ENCODE results near the gene CBX2. TPM values are rescaled to one million over a fixed set of nuclear protein-coding genes. Genes with fewer than 3 reads are reported as not detected.

CBX2 gene
- total RNA-seq, 2 donors from 2014 or later: 2.4 to 5.6 TPM

DNA sequence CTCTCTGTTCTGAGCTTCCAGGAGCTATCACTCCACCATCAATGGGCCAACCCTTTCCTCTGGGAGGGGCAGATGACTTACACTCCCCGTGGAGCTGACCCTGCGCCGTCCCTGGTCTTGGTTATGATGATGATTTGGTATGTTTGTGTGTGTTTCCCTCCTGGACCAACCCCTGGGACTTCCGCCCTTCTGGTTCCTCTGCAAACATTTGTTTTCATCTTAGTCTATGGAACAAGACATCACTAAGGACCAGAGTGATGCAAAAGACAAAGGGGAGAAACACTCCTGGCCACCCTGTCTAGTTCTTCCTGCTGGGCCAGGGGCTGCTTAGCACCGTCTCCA, 47.6 kb downstream of the CBX2 start:
- no peak for DNase-seq
- Mint-ChIP-seq H3K27ac (no peak overlapping the region), H3K27me3 (ENCODE audit: low read depth) (no peaks in the 10 kb centered on the region), H3K9me3 (no peaks in the 10 kb centered on the region), H3K4me3 (no peak overlapping the region), H3K4me1 (ENCODE audit: low read depth) (peaks cover 16% of the 10 kb centered on the region), H3K36me3 (ENCODE audit: insufficient read depth in 2 of 2) (no peaks in the 10 kb centered on the region)
- no peak for ATAC-seq (replicated peaks in 1 of 2)

- H3K9me3 Mint-ChIP-seq: no peaks in the 10 kb centered on the region
- H3K27me3 Mint-ChIP-seq (ENCODE audit: low read depth): no peaks in the 10 kb centered on the region
- H3K4me1 Mint-ChIP-seq (ENCODE audit: low read depth): peaks cover 16% of the 10 kb centered on the region
- no peak for ATAC-seq (replicated peaks in 1 of 2)
- H3K4me3 Mint-ChIP-seq: no peak overlapping the region
- H3K36me3 Mint-ChIP-seq (ENCODE audit: insufficient read depth in 2 of 2): no peaks in the 10 kb centered on the region
- no peak overlapping the region for H3K27ac Mint-ChIP-seq
- no peak for DNase-seq
These were observed 48.3 kb downstream of the CBX2 start for GRCh38 chr17:79826204-79826680.

GRCh38 chr17:79826841-79827578, 49.1 kb downstream of the CBX2 start:
- Mint-ChIP-seq H3K9me3 (no peaks in the 10 kb centered on the region), H3K36me3 (ENCODE audit: insufficient read depth in 2 of 2) (no peaks in the 10 kb centered on the region), H3K27ac (no peak overlapping the region), H3K4me1 (ENCODE audit: low read depth) (peaks cover 16% of the 10 kb centered on the region), H3K27me3 (ENCODE audit: low read depth) (no peaks in the 10 kb centered on the region), H3K4me3 (no peak overlapping the region)
- ATAC-seq (replicated peaks in 1 of 2): no peak
- no peak for DNase-seq

- H3K36me3 Mint-ChIP-seq (ENCODE audit: insufficient read depth in 2 of 2): peaks cover 0 to 4% of the 10 kb centered on the region in 2 donors
These were observed 51.1 kb downstream of the CBX2 start for GRCh38 chr17:79829004-79829403.

DNA sequence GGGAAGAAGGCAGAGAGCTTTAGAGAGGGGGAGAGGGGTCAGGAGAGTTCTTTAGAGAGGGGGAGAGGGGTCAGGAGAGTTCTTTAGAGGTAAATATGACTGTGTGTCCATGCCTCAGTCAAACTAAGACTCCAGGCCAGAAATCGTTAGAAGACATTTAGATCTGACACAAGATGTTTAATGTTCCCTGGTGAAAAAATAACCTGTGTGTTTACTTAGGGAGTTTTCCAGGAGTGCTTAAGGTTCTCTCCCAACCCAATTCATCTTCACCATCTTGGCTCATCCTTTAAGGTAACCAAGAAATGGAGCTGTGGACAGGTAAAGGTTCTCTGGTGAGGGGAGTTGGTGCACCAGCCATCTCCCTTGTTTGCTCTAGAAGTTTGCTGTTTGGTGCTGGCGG, 51.5 kb downstream of the CBX2 start:
- Mint-ChIP-seq H3K4me1 (ENCODE audit: low read depth) (peaks cover 21% of the 10 kb centered on the region), H3K9me3 (no peaks in the 10 kb centered on the region), H3K4me3 (no peak overlapping the region), H3K36me3 (ENCODE audit: insufficient read depth in 2 of 2) (peaks cover 1 to 5% of the 10 kb centered on the region in 2 donors), H3K27ac (no peak overlapping the region), H3K27me3 (ENCODE audit: low read depth) (no peaks in the 10 kb centered on the region)
- ATAC-seq (replicated peaks in 1 of 2): no peak
- no peak for DNase-seq

More at GRCh38 chr17:79829004-79829403, 51.1 kb downstream of the CBX2 start:
- H3K27me3 Mint-ChIP-seq (ENCODE audit: low read depth): no peaks in the 10 kb centered on the region
- peaks cover 21% of the 10 kb centered on the region for H3K4me1 Mint-ChIP-seq (ENCODE audit: low read depth)
- DNase-seq (no peak), ATAC-seq (replicated peaks in 1 of 2) (no peak)
- H3K27ac Mint-ChIP-seq: no peak overlapping the region
- H3K9me3 Mint-ChIP-seq: no peaks in the 10 kb centered on the region
- H3K4me3 Mint-ChIP-seq: no peak overlapping the region

- H3K27me3 Mint-ChIP-seq (ENCODE audit: low read depth): no peaks in the 10 kb centered on the region
- no peak overlapping the region for H3K4me3 Mint-ChIP-seq
- peaks cover 5 to 11% of the 10 kb centered on the region in 2 donors for H3K36me3 Mint-ChIP-seq (ENCODE audit: insufficient read depth in 2 of 2)
- ATAC-seq (replicated peaks in 1 of 2) (peak in 1 of 2 donors; percentile 6), DNase-seq (no peak)
- H3K4me1 Mint-ChIP-seq (ENCODE audit: low read depth): peaks cover 21% of the 10 kb centered on the region
- H3K9me3 Mint-ChIP-seq: no peaks in the 10 kb centered on the region
- H3K27ac Mint-ChIP-seq: no peak overlapping the region
These were observed 52.4 kb downstream of the CBX2 start for GRCh38 chr17:79830303-79830702.

- Mint-ChIP-seq H3K27me3 (ENCODE audit: low read depth) (no peaks in the 10 kb centered on the region), H3K4me3 (no peak overlapping the region), H3K4me1 (ENCODE audit: low read depth) (peaks cover 21% of the 10 kb centered on the region), H3K36me3 (ENCODE audit: insufficient read depth in 2 of 2) (peaks cover 5 to 11% of the 10 kb centered on the region in 2 donors), H3K27ac (no peak overlapping the region), H3K9me3 (no peaks in the 10 kb centered on the region)
- ATAC-seq (replicated peaks in 1 of 2) (peak in 1 of 2 donors; percentile 1), DNase-seq (no peak)
These were observed 52.9 kb downstream of the CBX2 start for GRCh38 chr17:79830763-79831264.

GRCh38 chr17:79831265-79832217, 53.6 kb downstream of the CBX2 start:
- Mint-ChIP-seq H3K9me3 (no peaks in the 10 kb centered on the region), H3K27ac (no peak overlapping the region), H3K36me3 (ENCODE audit: insufficient read depth in 2 of 2) (peaks cover 5 to 11% of the 10 kb centered on the region in 2 donors), H3K27me3 (ENCODE audit: low read depth) (no peaks in the 10 kb centered on the region), H3K4me1 (ENCODE audit: low read depth) (peaks cover 15% of the 10 kb centered on the region), H3K4me3 (no peak overlapping the region)
- DNase-seq (no peak), ATAC-seq (replicated peaks in 1 of 2) (no peak)

DNA sequence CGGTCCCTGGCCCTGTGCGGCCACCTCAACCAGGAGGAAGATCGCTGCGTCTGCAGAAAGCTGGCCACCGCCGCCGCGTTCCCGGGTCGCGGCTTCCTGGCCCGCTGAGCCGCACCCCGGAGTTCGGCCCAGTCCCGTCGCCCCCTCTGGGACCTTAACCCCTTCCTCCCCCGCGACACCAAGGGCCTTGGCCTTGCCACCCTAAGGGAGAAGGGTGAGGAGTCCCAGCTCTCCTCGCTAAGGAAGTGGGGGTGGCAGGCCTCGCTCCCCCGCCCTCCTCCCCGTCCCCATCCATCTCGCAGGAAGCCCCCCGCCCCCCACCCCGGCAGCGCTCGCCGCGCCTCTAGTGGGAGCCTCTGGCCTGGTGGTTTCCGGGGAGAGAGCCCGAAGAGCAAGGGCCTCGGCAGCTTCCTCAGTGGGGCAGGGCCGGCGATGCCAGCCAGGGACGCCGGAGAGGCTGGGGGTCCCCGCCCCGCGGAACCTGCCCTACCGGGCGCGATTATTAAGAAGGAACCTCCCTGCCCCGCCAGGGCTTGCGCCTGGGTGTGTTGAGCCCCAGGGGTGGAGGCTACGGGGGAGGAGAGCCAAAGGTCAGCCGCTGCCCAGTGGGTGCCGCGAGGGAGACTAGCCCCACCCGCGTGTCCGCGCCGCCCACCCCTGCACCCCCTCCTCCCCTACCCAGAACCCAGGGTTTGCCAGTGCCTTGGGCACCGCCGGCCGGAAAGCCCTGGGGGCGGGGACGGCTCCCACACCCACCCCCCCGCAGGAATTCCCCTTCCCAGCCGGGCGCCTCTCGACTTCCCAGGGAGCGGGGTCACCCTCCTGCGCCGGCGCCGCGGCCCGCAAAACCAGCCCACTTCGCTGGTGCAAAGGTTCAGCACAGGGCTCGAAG, 54.5 kb downstream of the CBX2 start:
- no peaks in the 10 kb centered on the region for H3K27me3 Mint-ChIP-seq (ENCODE audit: low read depth)
- H3K4me3 Mint-ChIP-seq: peak overlapping the region in 1 of 2 donors; percentile 56
- H3K36me3 Mint-ChIP-seq (ENCODE audit: insufficient read depth in 2 of 2): peaks cover 5 to 11% of the 10 kb centered on the region in 2 donors
- DNase-seq (no peak), ATAC-seq (replicated peaks in 1 of 2) (no peak)
- H3K4me1 Mint-ChIP-seq (ENCODE audit: low read depth): peaks cover 21% of the 10 kb centered on the region
- H3K27ac Mint-ChIP-seq: no peak overlapping the region
- H3K9me3 Mint-ChIP-seq: no peaks in the 10 kb centered on the region

DNA sequence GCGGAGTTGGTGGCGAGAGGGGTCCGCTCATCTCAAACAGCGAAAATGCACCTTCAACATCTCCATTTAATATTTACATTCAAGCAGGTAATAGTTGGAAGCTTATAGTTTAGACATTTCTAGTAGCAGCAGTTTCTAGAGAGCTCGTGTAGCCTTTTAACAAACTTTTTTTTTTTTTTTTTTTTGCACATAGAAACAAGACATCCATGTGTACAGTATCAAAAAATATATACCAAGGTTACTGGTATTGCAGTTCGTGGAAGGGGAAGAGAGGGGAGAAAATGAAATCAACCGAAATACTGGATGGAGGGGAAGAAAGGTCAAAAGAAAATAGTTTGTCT, 55.1 kb downstream of the CBX2 start:
- H3K27ac Mint-ChIP-seq: no peak overlapping the region
- H3K9me3 Mint-ChIP-seq: no peaks in the 10 kb centered on the region
- ATAC-seq (replicated peaks in 1 of 2) (no peak), DNase-seq (no peak)
- peak overlapping the region; percentile 27 to 56 for H3K4me3 Mint-ChIP-seq
- peaks cover 26% of the 10 kb centered on the region for H3K4me1 Mint-ChIP-seq (ENCODE audit: low read depth)
- H3K27me3 Mint-ChIP-seq (ENCODE audit: low read depth): no peaks in the 10 kb centered on the region
- peaks cover 5 to 12% of the 10 kb centered on the region in 2 donors for H3K36me3 Mint-ChIP-seq (ENCODE audit: insufficient read depth in 2 of 2)

GRCh38 chr17:79833744-79834564, 56.0 kb downstream of the CBX2 start:
- H3K36me3 Mint-ChIP-seq (ENCODE audit: insufficient read depth in 2 of 2): peaks cover 5 to 16% of the 10 kb centered on the region in 2 donors
- H3K27me3 Mint-ChIP-seq (ENCODE audit: low read depth): no peaks in the 10 kb centered on the region
- H3K4me3 Mint-ChIP-seq: no peak overlapping the region
- no peak for ATAC-seq (replicated peaks in 1 of 2)
- no peak for DNase-seq
- H3K4me1 Mint-ChIP-seq (ENCODE audit: low read depth): peaks cover 28% of the 10 kb centered on the region
- no peaks in the 10 kb centered on the region for H3K9me3 Mint-ChIP-seq
- H3K27ac Mint-ChIP-seq: no peak overlapping the region
